HG02678 (cell line): ENCODE data around the gene TFEB.

ENCODE experiments used
- ATAC-seq: cut with Tn5 transposase; IDR thresholded peaks from one replicate; pipeline ENCODE4 v1.9.1; 2021; ENCODE audit warnings: mild to moderate bottlenecking, moderate library complexity; ENCODE audit not compliant: unreplicated experiment

TFEB gene

GRCh38 chr6:41739041-41739440 is 3.6 kb upstream of the TFEB start:
- no peak for ATAC-seq

- no peak for ATAC-seq
Observed at GRCh38 chr6:41737591-41738130, 2.3 kb upstream of the TFEB start.

GRCh38 chr6:41736800-41737555 is 1.6 kb upstream of the TFEB start:
- ATAC-seq, result no peak

GRCh38 chr6:41736186-41736733 is 852 bp upstream of the TFEB start:
- no peak for ATAC-seq

- peak; percentile 26 for ATAC-seq
Observed at GRCh38 chr6:41734666-41735426, 562 bp downstream of the TFEB start.

GRCh38 chr6:41733707-41734665 is 1.4 kb downstream of the TFEB start:
- peak; percentile 52 for ATAC-seq

GRCh38 chr6:41733360-41733706 is 2.1 kb downstream of the TFEB start:
- ATAC-seq, result no peak

GRCh38 chr6:41732591-41733359 is 2.6 kb downstream of the TFEB start:
- peak; percentile 37 for ATAC-seq

GRCh38 chr6:41732149-41732548 is 3.3 kb downstream of the TFEB start:
- no peak for ATAC-seq

- ATAC-seq, result no peak
Observed at GRCh38 chr6:41731561-41732086, 3.8 kb downstream of the TFEB start.

GRCh38 chr6:41730531-41731436 is 4.6 kb downstream of the TFEB start:
- ATAC-seq, result no peak

GRCh38 chr6:41729624-41730023 is 5.8 kb downstream of the TFEB start:
- ATAC-seq, result no peak

GRCh38 chr6:41728954-41729353 is 6.5 kb downstream of the TFEB start:
- no peak for ATAC-seq

GRCh38 chr6:41728073-41728936 is 7.1 kb downstream of the TFEB start:
- ATAC-seq, result no peak

GRCh38 chr6:41727705-41728072 is 7.7 kb downstream of the TFEB start:
- no peak for ATAC-seq

GRCh38 chr6:41726876-41727275 is 8.5 kb downstream of the TFEB start:
- ATAC-seq, result no peak

- no peak for ATAC-seq
Observed at GRCh38 chr6:41724586-41725501, 10.6 kb downstream of the TFEB start.
